AG04449 (cell line): Measurements from ENCODE around the gene ATP6V0E1.
"Not testable (repeated sequence)": the region's sequence is repeated elsewhere in the genome, so short reads cannot be mapped to it uniquely, and the experiment has no call there.

Experiments used
- CTCF ChIA-PET: fragments of 350-600 bp; formaldehyde crosslinking; extraction: SDS; loops from one replicate; lab custom pipeline; 2021; ENCODE audit warnings: antibody characterized with exemption; lab: Yijun Ruan, JAX
- POLR2A ChIA-PET: fragments of 400-600, 350-600 bp; formaldehyde crosslinking; extraction: SDS; loops from one replicate; lab custom pipeline; 2020; ENCODE audit warnings: antibody characterized with exemption, inconsistent platforms; lab: Yijun Ruan, JAX
- DNase-seq: peaks from one replicate; pipeline ENCODE4 v3.0.0-alpha.2; 2010; ENCODE audit warnings: low read depth, low spot score
- H3K4me3 ChIP-seq: 2 replicates; pipeline ENCODE4 v1.5.1; 2011; ENCODE audit warnings: low read depth, mild to moderate bottlenecking, control low read depth, low read length
- TF ChIP-seq, protein P1 (sequence below): IDR thresholded peaks from one replicate; pipeline ENCODE4 v1.5.1; 2011; ENCODE audit warnings: mild to moderate bottlenecking, moderate library complexity, low read length, control low read depth, inconsistent platforms; ENCODE audit not compliant: insufficient read depth; ENCODE audit errors: missing control alignments

Gene ATP6V0E1

DNA sequence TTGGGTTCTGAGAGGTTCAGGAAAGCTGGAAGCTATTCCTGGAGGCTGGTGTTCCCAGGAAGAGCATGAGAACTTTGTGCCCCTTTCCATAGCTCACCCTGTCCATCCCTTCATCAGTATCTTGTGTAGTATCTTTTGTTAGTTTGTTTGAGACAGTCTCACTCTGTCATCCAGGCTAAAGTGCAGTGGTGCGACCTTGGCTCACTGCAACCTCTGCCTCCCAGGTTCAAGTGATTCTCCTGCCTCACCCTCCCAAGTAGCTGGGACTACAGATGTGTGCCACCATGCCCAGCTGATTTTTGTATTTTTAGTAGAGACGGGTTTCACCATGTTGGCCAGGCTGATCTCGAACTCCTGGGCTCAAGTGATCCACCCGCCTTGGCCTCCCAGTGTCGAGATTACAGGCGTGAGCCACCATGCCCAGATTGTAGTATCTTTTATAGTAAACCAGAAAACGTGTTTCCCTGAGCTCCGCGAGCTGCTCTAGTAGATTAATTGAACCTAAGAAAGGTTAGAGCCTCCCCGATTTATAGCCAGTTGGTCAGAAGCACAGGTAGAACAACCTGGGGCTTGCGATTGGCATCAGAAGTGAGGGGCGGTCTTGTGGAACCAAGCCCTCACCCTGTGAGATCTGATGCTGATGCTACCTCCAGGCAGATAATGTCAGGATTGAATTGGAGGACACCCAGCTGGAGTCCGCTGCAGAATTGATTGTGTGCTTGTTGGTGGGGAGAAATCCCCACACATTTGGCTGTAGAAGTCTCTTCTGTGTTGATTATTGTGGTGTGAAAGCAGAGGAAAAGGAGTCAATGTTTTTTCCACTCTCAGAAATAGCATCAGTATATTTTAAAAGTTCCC lies 32.3 kb downstream of the ATP6V0E1 start:
- TF ChIP-seq, protein P1, sequence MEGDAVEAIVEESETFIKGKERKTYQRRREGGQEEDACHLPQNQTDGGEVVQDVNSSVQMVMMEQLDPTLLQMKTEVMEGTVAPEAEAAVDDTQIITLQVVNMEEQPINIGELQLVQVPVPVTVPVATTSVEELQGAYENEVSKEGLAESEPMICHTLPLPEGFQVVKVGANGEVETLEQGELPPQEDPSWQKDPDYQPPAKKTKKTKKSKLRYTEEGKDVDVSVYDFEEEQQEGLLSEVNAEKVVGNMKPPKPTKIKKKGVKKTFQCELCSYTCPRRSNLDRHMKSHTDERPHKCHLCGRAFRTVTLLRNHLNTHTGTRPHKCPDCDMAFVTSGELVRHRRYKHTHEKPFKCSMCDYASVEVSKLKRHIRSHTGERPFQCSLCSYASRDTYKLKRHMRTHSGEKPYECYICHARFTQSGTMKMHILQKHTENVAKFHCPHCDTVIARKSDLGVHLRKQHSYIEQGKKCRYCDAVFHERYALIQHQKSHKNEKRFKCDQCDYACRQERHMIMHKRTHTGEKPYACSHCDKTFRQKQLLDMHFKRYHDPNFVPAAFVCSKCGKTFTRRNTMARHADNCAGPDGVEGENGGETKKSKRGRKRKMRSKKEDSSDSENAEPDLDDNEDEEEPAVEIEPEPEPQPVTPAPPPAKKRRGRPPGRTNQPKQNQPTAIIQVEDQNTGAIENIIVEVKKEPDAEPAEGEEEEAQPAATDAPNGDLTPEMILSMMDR, result no peak
- POLR2A ChIA-PET, result interaction anchor here (1.0 kb wide), 1 partner anchor 14 kb away, joined by 3 read pairs; no protein-coding TSS in a partner anchor
- CTCF ChIA-PET, result interaction anchor here (0.9 to 1.8 kb wide), 6 partner anchors 23 to 563 kb away, joined by 3 to 4 read pairs (median 3); partner anchors contain the start of gene BNIP1

DNA sequence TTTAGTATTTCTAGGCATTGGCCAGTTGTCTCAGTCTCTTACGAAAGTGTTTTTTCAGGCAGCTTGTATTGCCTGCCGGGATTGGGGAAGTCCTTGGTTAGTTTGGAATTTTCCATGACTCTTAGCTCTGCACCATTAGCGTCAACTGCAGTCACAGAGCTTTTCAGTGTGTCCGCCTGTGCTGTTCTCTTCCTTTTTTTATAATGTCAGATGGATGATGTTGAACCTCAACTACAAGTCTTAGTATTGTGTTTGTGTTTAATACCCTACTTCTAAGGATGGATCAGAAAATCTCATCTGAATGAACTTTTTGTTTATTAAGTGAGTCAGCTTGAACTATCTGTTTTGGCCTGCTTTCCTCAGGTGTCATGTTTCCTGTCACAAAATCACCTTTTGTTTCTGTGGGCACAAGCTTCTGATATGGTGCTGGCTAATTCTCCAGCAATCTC lies 33.1 kb downstream of the ATP6V0E1 start:
- ChIA-PET CTCF (interaction anchor here (1.0 to 1.8 kb wide), 2 partner anchors 22 to 61 kb away, joined by 3 to 4 read pairs; no protein-coding TSS in a partner anchor), POLR2A (interaction anchor here (1.0 kb wide), 1 partner anchor 13 kb away, joined by 3 read pairs; no protein-coding TSS in a partner anchor)
- H3K4me3 ChIP-seq, result no peak overlapping the region
- DNase-seq, result peak; percentile 34
- TF ChIP-seq, protein P1, result no peak

More for the DNA sequence above, 32.3 kb downstream of the ATP6V0E1 start:
- H3K4me3 ChIP-seq, result no peak overlapping the region
- DNase-seq, result no peak

DNA sequence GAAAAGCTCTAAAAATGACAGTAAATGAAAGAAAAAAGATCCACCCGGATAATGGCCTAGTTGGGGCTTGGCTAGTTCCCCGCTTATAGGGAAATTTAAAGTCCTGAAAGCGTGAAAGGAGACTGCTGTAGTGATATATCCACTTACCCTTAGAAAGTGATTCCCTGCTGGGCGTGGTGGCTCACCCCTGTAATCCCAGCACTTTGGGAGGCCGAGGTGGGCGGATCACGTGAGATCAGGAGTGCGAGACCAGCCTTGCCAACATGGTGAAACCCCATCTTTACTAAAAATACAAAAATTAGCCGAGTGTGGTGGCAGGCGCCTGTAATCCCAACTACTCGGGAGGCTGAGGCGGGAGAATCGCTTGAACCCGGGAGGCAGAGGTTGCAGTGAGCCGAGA lies 33.5 kb downstream of the ATP6V0E1 start:
- DNase-seq, H3K4me3 ChIP-seq: not testable (repeated sequence)
- POLR2A ChIA-PET, result interaction anchor here (1.0 kb wide), 1 partner anchor 13 kb away, joined by 3 read pairs; no protein-coding TSS in a partner anchor
- CTCF ChIA-PET, result interaction anchor here (1.0 to 1.8 kb wide), 2 partner anchors 22 to 60 kb away, joined by 3 to 4 read pairs; no protein-coding TSS in a partner anchor

DNA sequence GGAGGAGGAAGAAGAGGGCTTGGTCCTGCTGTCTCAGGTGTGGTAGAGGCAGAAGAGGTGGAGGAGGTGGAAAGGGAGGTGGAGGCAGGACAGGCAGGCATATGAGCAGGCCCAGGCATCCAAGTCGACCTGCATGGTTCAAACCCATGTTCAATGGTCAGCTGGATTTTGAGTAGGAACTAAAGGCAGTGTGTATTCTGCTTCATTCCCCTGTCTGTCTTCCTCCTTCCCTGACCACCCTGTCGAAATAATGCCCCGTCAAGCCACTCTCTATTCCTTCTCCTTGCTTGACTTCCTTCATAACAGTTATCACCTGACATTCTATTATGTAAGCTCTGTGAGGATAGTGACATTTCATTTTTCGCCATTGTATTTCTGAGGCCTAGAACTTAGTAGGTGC lies 34.8 kb downstream of the ATP6V0E1 start:
- ChIA-PET POLR2A (no interaction called here), CTCF (interaction anchor here (1.0 to 1.2 kb wide), 2 partner anchors 34 to 40 kb away, joined by 3 read pairs; partner anchors contain the start of gene ATP6V0E1)
- TF ChIP-seq, protein P1, result no peak
- H3K4me3 ChIP-seq, result no peak overlapping the region
- DNase-seq, result no peak

DNA sequence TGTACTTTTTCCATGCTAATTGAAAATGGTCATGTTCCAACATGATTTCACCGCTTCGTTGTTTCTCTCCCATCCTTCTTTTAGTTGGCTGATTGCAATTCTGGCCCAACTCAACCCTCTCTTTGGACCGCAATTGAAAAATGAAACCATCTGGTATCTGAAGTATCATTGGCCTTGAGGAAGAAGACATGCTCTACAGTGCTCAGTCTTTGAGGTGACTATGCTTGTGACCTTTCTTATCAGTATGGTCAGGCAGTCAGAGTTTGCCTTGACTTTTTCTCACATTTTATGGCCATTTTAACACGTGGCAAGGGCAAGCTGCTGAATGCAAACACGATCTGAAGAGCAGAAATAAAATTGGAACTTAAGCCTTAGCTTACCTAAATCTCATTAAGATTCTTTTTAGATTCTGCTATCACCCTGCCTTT lies 36.6 kb downstream of the ATP6V0E1 start:
- H3K4me3 ChIP-seq, result no peak overlapping the region
- DNase-seq, result no peak
- ChIA-PET POLR2A (interaction anchor here (0.6 kb wide), 1 partner anchor 22 kb away, joined by 3 read pairs; no protein-coding TSS in a partner anchor), CTCF (no interaction called here)
- TF ChIP-seq, protein P1, result no peak

DNA sequence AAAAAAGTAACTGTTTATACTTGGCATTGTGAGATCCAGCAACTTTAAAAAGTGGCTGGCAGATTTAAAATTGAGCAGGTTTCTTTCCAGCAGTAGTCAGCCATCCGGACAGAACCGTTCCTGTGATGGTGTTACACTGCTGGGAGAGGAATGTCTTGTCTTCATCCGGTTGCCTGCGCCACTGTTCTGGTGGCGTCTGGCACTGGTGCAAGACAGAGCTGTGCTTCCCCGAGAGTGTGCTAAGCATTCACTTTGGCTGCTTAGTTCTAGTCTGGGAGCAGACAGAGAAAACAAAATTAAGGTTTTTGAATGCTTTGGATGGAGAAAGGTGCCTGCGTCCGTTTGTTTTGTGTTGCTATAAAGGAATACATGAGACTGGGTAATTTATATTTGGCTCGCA lies 37.1 kb downstream of the ATP6V0E1 start:
- no peak overlapping the region for H3K4me3 ChIP-seq
- no peak for DNase-seq
- CTCF ChIA-PET, result no interaction called here
- TF ChIP-seq, protein P1, result no peak
- POLR2A ChIA-PET, result interaction anchor here (0.6 kb wide), 1 partner anchor 22 kb away, joined by 3 read pairs; no protein-coding TSS in a partner anchor
